GM21526 (cell line): Measurements from ENCODE around the gene XRCC4.
"Not testable (repeated sequence)": the region's sequence is repeated elsewhere in the genome, so short reads cannot be mapped to it uniquely, and the experiment has no call there.

Experiments
- ATAC-seq: cut with Tn5 transposase; IDR thresholded peaks from one replicate; pipeline ENCODE4 v1.9.1; 2021; ENCODE audit warnings: moderate library complexity; ENCODE audit not compliant: unreplicated experiment, low FRiP score

The XRCC4 gene

DNA sequence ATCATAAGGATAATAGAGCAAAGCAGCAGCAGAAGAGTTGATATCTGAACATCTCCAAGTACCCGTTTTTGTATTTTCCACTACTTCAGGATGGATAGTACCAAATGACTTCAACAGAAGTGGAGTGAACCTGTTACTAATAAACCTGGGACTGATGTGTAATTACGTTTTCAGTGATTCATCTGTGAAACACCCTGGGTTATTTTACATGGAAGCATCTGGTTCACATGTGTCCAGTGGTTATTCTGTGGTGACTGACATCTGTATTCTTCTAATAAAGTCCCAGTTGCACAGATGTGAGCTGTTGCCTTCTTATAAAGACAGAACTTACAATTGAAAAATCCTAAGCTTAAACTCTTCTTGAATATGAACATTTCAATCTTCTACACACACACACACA lies 254.5 kb downstream of the XRCC4 start:
- ATAC-seq: no peak

DNA sequence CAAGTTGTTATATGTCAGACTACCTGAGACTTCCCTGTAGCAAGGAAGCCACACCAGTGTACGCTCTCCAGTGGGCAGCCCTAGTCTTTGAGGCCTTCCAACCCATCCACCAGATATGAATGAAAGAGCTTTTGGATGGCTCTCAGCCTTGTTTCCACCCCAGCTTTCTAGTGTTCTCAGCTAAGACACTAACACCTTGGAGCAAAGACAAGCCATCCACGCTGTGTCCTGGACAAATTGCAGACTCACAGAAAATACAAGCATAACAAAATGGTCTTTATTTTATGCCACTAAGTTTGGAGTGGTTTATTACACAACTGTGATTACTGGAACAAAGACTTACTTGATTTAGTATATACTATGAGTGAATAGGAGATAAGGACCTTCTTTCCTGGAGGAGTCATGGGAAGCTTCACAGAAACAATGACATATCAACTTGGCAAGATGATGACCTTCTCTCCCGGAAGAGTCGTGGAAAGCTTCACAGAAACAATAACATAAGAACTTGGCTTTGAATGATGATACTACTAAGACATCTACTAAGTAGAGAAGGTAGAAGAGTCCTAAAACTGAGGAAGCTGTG lies 260.2 kb downstream of the XRCC4 start:
- no peak for ATAC-seq

DNA sequence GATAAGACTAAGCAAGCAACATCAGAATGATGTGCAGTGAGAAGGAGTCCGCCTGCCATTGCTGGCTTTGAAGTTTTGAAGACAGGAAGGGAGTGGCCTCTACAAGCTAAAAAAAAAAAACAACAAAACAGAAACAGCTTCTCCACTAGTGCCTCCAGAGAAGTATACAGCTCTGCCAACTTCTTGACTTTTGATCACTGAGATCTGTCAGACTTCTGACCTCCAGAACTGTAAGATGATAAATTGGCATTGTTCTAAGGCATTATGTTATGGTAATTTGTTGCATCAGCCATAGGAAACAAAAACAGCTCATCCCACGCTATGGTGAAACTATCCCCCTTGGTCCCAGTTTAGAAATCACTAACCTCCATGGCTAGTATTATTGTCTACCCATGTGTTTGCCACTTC lies 263.2 kb downstream of the XRCC4 start:
- peak; percentile 79 for ATAC-seq

DNA sequence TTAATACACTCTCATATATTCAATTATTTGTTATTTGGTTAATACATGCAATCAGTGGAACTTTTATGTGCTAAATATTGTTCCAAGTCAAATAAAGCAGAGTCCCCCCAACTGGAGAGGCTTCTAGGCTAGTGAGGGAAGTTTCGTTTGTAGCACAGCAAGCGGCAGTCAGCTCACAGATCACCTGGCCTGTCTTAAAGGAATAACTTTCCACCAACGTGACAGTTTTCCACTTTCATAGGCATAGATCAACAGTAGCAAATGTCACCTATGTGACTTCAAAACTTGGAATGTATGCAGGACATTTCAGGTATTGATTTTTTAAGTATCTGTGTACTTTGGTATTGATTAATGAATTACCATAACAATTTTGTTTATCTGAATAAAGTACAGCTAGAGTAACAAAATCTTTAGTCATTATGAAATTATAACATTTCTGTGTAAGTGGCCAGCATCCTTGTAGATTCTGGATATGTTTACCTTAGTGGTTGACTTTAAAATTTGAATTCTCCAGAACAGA lies 264.5 kb downstream of the XRCC4 start:
- no peak for ATAC-seq

DNA sequence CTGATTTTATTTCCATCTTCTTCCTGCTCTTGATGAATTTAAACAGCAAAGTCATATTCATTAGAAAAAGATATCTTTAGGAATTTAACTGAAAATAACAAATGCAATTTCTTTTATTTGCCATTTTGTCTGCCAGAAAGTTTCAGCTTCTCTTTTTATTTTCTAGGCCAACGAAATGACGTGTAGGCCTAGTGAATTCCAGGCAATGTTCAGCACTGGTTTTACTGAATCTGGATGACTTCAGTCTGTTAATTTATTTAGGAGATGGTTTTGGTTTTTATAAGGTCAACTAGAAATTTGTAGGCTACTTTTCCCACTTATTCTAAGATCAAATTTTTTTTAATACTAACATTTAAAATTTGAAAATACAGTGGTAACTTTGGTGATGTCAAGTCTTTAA lies 265.1 kb downstream of the XRCC4 start:
- no peak for ATAC-seq

DNA sequence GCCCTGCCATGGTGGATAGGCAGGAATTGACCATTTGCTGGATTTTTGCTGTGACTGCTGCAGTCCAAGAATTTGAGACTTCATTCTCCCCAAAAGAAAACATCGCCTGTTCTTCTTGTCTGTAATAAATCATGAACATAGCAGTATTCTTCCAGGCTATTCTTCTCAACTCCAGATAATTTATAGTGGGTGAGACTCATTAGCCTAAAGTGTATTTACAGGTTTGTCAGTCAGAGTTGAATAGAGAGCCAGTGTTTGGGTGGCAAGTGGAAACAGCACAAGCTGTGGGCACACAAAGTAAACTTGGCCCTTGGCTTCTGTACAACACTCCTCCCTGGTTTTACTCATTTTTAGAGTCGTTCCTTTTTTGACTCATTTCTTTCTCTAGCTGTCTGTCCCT lies 266.0 kb downstream of the XRCC4 start:
- no peak for ATAC-seq

DNA sequence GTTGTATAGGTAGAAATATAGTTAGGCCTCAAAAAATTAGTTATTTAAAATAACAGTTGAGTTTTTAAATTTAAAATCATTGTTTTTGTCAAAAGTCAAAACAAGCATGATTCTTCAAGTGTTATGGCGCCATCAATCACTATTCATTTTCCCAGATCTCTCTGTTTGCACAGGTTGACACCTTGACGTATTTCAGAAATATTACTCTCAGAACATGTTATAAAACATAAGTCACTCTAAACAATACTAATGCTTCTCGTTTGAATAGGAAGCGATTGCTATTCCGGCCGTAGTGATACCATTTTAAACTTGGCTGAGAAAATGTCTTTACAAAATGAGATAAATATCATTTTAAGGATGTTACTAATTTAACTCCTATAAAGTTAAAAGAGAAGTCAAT lies 268.1 kb downstream of the XRCC4 start:
- no peak for ATAC-seq

DNA sequence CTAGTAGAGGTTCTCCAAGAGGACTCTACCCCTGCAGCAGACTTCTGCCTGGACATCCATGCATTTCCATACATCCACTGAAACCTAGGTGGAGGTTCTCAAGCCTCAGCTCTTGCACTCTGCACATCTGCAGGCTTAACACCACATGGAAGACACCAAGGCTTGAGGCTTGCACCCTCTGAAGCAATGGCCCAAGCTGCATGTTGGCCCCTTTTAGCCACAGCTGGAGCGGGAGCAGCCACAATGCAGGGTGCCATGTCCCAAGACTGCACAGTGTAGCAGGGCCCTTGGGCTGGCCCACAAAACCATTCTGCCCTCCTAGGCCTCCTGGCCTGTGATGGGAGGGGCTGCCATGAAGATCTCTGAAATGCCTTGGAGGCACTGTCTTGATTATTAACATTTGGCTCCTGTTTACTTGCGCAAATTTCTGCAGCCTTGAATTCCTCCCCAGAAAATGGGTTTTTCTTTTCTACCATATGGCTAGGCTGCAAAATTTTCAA lies 271.0 kb downstream of the XRCC4 start:
- no peak for ATAC-seq

DNA sequence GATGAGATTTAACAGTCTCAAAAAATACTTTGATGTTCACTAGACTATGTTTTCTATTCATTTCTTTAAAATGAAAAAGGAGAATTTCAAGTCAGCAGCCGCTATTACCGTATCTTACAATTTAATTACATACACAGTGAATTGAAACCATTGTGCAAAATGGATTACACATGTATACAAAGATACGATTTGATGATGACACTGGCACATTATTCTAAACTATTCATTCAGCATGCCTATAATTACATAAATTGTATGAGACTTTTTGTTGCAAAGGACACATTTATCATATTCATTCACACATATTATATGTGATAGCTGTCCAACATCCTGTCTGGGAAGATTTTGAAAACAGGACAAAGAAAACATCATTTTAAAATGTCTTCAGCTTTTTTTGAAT lies 275.9 kb downstream of the XRCC4 start:
- no peak for ATAC-seq

DNA sequence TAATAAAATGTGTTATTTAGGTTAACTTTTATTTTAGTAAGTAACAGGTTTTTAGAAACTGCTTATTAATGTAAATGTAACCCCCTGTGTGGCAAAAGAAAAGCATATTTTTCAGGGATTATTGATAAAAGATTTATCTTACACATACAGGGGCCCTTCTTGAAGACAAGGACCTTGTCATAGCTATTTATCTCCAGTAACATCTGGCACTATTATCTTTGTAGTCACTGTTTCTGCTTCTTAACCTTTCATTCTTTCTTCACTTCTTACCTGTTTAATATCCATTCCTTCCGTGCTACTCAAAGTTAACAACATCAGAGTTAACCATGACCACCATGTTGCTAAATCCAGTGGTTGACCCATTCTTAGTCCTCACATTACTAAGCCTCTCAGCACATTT lies 276.4 kb downstream of the XRCC4 start:
- no peak for ATAC-seq

DNA sequence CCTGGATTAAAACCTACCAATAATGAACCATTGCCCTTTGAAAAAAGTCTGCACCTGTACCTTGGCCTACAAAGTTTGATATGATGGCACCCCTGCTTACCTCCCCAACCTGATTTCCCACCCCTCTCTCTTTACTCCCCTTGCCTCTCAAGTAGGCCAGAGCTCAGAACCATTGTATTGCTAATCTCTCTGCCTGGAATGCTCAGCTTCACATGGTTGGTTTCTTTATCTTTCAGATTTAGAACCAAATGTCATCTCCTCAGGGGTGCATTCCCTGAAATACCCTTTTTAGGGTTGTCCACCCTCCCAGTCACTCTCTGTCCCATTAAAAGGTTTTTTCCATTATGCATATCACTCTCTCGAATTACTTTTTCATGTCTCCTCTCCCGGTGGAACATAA lies 277.6 kb downstream of the XRCC4 start:
- ATAC-seq: no peak

DNA sequence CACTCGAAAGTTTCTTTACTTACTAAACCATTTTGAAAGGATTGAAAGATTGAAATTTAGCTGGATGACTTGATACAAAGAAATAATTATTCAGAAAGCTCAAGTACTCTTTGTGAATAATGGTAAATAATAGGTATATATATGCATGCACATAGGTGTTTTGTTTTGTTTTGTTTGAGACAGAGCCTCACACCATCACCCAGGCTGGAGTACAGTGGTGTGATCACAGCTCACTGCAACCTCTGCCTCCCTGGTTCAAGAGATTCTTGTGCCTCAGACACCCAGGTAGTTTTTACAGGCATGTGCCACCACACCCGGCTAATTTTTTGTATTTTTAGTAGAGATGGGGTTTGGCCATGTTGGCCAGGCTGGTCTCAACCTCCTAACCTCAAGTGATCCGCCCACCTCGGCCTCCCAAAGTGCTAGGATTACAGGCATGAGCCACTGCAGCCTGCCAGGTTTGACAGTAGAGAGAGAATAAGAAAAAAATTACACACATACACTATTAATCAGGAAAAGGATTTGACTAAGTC lies 278.2 kb downstream of the XRCC4 start:
- ATAC-seq: not testable (repeated sequence)

DNA sequence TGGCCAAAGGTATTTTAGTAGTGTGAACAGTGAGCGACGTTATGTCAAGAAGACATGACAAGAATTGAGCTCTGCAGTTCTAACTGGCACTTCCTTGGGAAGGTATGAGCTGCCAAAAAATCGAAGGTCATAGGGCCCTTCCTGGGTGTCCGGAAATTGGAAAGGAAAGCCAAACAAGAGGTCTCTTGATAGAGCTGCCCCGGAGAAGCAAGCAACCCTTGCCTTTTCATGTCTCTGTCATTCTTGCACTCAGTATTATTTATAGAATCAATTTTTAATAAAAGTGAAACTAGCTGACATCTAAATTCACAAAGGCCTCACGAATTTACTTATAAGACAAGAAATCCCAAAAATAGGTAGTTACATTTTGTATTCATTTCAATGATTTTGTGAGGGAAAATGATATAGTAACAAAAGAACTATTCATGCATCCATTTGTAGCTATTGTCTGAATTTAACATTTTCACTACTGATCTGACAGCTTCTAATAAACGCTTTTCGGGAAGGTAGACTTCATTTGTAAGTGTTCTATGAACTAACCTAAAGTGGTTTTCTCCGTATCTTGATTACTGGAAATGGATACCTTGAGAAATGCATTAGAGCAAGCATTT lies 280.4 kb downstream of the XRCC4 start:
- ATAC-seq: peak; percentile 68

DNA sequence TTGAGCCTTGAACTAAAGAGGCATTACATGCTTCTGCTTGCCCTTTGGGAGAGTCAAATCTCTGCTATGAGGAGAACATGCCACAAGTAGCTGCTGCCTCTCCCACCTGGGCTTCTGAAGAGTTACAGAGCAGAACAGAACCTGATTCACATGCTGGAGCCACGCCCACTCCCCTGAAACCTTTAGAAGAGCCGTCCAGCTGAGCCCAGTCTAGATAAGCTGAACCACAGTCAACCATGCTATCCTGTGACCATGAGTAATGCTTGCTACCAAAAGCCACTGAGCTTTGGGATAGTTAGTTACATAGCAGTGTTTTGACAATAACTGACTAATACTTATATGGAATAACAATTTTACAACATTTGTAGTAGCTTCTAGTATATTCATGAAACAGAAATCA lies 283.2 kb downstream of the XRCC4 start:
- ATAC-seq: no peak

DNA sequence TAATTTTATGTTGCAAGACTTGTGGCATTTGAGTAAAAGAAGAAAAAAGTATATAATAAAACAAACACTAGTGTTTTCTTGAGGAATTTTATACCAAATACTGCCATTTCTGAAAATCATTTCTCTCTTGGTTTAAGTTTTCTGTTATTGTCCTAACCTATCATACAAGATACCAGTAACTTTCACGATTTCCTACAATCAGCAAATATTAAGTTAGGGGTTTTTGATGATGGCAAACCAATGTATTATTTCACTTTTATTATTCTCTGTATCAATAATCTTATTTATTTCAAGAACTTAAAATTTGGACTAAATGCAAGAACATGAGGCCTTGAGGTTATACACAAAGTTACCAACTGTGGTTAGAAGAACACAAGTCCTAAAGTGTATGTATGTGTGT lies 285.2 kb downstream of the XRCC4 start:
- ATAC-seq: no peak

DNA sequence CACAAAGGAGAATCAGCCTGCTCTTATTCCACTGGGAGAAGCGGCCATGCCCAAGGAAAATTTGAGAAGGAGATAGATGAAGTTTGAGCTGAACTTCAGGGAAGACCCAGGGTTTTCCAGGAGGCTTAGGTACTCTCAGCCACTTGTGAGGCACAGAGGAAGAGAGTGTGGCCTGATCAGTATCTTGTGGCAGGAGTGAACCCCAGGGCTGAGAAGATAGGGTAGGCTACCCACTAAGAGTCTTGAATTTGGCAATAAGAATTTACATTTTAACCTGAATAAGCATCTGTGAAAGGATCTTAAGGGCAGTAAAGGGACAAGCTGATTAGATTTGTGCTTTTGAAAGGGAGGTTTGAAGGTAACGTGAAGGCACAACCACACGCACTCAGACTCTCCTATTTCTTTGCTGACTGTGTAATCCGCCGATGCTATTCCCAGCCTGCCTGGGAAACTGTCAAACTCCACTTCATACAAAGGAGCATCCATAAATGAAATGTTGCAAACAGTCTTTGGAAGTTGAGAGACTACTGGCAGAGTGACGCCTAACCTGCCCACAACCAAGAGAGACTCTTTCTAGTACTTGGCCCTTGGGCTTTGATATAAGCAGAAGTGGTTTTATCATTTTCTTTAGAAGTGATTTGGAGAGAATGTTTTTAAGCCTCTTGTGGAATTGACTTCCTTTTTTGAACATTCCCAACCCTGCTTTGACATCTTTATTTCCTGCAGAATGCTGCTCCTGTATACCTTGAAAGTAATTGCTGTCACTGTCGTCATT lies 286.0 kb downstream of the XRCC4 start:
- no peak for ATAC-seq

DNA sequence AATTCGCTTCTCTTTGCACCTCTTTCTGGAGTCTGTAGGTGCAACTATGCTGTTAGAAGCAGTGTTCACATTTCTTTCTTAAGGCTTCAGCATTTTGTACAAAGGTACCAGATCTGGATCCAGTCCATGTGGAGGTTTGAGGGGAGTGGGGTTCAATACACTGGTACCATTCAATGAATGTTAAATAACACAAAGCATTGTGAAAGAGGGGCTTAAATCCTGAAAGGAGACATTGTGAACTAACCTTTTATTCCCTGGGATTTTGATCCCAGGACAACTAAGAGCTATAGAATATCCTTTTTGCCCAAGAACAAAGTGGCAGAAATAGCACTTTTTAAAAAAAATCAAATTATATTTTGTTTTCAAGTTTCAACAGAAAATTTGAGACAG lies 286.5 kb downstream of the XRCC4 start:
- ATAC-seq: no peak

DNA sequence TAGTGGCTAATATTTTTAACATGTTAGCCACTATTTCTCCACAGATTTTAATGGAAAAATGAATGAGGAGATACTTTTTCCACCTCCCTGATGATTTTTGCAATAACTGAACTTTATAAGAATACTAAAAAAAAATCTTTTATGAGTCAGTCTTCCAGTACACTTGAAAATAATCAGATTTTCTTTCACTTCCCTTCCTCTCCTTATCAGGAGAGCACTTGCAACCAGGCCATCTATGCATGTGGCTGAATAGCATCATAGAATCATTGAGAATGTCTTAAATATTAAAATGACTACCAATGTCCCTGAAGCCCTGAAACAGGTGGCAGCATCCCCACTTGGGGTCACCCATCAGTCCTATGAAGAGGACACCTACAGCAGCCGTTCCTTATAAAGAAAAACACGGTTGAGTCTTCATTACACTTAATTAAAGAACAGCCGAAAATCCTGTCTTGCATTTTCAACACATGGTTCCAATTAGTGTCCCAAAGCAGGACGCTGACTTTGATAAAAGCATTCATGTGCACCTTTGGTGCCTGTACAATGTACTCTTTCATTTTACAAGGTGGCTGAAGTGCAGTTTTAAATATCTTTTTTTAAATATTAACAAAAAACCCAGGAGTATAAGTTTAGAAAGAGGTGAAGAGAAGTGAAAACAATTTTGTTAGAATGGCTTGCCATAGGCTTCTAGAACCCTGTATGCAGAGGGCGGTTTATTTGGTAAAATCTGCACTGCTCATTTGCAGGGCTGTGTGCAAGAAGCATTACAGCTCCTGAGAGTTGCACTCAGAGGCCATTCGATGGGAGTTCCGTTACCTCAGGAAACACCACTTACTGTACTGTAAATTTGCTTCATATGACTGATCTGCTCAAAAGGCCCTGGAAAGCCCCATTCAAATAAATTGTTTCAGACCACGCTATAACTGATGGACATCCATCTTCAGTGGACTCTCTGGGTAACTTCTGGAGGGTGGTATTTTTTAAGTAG lies 287.3 kb downstream of the XRCC4 start:
- peak; percentile 51 for ATAC-seq

DNA sequence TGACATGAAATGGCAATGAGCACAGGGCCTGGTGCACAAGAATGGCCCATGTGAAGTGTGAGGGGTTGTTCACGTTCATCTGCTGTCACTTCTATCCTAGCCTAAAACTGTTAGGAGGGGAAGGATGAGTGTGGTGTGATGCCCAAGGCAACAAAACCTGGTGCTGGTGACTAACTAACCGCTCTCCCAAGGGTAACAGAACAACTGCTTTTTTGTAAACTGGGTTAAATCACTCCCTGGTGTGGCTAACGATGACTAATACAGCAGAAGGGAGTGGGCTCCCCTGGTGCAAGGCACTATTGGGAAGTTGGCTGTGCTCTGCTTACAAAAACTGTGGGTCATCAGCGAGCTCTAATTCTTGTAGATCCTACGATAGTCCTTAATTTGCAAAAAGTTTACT lies 291.0 kb downstream of the XRCC4 start:
- ATAC-seq: peak; percentile 34

DNA sequence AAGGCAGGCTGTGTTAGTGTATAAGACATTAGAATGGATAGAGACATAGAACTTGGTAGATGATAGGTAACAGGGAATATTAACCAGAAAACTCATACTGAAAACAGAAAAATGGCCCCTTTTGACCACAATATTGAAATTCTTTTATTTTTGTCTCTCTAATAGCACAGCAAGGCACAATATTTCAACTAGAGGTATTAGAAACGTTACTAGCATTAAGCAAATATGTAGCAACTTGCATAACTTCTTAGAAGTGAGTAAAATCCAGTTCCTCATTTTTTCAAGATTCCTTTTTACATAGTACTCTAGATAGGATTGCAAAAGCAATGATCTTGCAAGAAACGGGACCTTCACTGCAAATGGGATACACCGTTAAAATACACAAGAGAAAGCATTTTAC lies 291.5 kb downstream of the XRCC4 start:
- ATAC-seq: peak; percentile 51
